Mammary epithelial cell (primary cell): Measurements from ENCODE around the gene SPOCK2.

ENCODE experiments used
- EZH2 ChIP-seq: IDR thresholded peaks from 2 replicates; pipeline ENCODE4 v1.6.1; 2012; ENCODE audit warnings: low read length, inconsistent platforms, borderline replicate concordance
- TF ChIP-seq, protein P1 (sequence below), 2 donors: IDR thresholded peaks in 1 of 2; conservative IDR thresholded peaks in 1 of 2; 2 replicates each; pipeline ENCODE4 v1.5.1; 2011 to 2012; ENCODE audit warnings: inconsistent platforms in 2 of 2, low read length in 2 of 2, mild to moderate bottlenecking in 2 of 2, control low read depth in 1 of 2, low read depth in 1 of 2; ENCODE audit not compliant: insufficient read depth in 1 of 2; ENCODE audit errors: extremely low read depth in 1 of 2

DNA sequence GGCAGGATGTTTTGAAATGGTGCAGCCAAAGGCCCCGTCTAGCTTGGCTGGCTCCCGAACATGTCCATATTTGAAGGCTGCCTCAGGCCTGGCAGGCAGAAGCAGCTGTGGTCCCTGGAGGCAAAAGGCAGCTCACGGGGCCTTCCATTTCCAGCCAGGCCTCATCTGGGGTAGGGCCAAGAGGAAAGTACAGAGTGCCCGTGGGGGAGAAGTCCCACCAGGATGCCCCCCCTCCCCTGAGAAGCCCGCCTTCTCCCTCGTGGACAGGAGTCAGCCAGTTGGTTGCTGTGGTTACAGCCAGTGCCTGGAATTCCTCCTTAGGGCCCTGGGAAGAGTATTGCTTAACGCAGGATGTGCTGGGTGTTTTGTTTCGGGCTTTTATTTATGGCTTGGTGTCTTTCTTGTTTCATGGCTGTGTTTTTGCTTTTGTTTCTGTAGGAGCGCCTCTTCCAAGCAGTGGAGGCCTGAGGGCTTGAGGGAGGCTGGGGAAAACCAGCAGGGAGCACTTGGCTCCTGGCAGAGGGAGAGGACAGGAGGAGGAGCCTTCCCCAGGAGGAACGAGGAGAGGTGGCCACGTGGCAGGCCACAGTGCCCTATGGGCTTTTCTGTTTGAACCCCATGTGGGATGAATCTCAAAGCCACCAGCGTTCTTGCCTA lies 78.8 kb downstream of the SPOCK2 start:
- TF ChIP-seq, protein P1, sequence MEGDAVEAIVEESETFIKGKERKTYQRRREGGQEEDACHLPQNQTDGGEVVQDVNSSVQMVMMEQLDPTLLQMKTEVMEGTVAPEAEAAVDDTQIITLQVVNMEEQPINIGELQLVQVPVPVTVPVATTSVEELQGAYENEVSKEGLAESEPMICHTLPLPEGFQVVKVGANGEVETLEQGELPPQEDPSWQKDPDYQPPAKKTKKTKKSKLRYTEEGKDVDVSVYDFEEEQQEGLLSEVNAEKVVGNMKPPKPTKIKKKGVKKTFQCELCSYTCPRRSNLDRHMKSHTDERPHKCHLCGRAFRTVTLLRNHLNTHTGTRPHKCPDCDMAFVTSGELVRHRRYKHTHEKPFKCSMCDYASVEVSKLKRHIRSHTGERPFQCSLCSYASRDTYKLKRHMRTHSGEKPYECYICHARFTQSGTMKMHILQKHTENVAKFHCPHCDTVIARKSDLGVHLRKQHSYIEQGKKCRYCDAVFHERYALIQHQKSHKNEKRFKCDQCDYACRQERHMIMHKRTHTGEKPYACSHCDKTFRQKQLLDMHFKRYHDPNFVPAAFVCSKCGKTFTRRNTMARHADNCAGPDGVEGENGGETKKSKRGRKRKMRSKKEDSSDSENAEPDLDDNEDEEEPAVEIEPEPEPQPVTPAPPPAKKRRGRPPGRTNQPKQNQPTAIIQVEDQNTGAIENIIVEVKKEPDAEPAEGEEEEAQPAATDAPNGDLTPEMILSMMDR (conservative IDR thresholded peaks at IDR 0.05 in 1 of 2, IDR thresholded peaks at IDR 0.05 in 1 of 2; ENCODE audit: extremely low read depth in 1 of 2, insufficient read depth in 1 of 2, low read depth in 1 of 2, low read length in 2 of 2) = no peak
- TF ChIP-seq EZH2 = no peak
